Activated T-helper 1 cell treated with anti-CD3 and anti-CD28 coated beads, Interleukin-2, amount 50 U/mL, for 16 hours (primary cell): ENCODE results near the gene OR9Q1.
"Not testable (repeated sequence)": the region's sequence is repeated elsewhere in the genome, so short reads cannot be mapped to it uniquely, and the experiment has no call there.

Source experiments
- DNase-seq, 2 donors: peaks; one replicate each; pipeline ENCODE4 v3.0.0-alpha.2; 2020; ENCODE audit warnings: low read depth in 1 of 2, low spot score in 1 of 2

Gene OR9Q1

DNA sequence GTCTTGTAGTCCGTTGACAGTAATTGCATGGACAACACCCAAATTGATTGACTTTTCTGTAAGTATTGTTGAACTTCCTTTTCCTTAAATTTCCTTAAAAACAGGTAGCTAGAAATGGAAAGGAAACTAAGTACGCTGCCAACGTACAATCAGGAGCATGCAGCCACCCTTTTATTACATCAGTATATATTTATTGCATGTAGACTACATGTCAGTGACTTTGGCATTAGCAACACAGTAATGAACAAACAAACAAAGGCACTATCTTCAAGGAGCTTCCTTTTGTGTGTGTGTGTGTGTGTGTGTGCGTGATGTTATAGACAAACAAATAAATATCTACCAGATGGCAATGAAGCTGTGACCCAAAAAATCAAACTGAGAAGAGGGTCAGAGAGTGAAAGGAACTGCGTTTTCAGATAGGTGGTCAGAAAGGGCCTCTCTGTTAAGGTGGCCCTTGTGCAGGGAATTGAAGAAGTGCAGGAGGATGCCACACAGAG lies at the start of gene OR9Q1:
Gene OR9Q1 (plus strand): TSS at position 447 of the 497 bp plus-strand sequence. CDS start 155,564 bp downstream, outside the sequence.
- no peak for DNase-seq

- DNase-seq: no peak
These were observed 49.5 kb upstream of the OR9Q1 start for GRCh38 chr11:57974132-57974531.

- DNase-seq: no peak
These were observed 48.7 kb upstream of the OR9Q1 start for GRCh38 chr11:57974848-57975601.

- no peak for DNase-seq
These were observed 46.0 kb upstream of the OR9Q1 start for GRCh38 chr11:57977709-57978108.

GRCh38 chr11:57978686-57979531 lies 44.8 kb upstream of the OR9Q1 start:
- no peak for DNase-seq

- no peak for DNase-seq
These were observed 44.1 kb upstream of the OR9Q1 start for GRCh38 chr11:57979532-57980079.

DNA sequence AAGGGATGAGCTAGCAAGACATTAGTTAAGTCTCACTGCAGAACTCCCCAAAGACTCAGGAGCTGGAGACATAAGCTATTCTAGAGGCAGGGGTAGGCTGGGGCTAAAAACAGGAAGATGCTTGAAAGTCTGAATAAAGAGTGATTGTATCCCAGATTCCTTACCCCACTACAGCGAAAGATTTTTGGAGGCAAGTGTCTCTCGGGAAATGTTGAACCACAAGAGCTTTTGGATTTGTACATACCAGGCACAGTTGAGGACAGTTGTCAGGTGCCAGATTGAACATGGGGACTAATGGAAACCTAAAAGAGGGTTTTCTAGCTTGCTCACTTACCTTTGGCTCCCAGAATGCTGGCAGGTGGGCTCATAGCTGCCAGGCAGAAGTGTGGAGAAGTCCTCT lies 43.5 kb upstream of the OR9Q1 start:
- no peak for DNase-seq

DNA sequence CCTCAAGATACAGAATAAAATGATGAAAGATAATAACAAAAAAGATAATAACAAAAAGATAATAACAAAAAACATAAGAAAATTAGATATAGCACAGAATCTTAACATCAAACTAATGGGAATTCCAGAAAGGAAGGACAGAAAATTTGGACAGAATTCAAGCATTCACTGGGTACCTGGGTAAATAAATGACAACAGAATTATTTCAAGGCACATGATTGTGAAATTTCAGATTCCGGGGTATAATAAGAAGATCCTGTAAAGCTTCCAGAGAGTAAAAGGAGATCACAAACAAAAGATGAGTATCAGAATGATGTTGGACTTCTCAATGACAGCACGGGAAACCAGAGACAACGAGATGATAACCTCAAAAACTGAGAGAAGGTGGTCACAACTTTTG lies 42.1 kb upstream of the OR9Q1 start:
- no peak for DNase-seq

GRCh38 chr11:57982776-57983175 lies 40.9 kb upstream of the OR9Q1 start:
- DNase-seq: no peak

DNA sequence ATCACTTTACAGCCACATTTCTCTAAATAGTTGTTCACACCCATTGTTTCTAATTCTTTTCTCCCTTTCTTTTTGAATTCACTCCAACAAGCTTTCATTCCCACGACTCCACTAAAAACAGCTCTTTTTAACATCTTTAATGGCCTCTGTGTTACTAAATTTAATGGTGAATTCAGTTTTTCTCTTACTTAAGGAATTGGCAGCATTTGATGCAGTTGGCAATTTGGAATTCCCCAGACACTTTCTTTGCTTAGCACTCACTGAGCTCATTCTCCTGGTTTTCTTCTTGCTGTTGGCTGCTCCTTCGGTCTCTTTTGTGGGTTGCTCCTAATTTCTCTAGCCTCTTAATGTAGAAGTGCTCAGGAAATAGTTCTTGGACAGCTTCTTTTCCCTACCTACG lies 40.5 kb upstream of the OR9Q1 start:
- DNase-seq: no peak

DNA sequence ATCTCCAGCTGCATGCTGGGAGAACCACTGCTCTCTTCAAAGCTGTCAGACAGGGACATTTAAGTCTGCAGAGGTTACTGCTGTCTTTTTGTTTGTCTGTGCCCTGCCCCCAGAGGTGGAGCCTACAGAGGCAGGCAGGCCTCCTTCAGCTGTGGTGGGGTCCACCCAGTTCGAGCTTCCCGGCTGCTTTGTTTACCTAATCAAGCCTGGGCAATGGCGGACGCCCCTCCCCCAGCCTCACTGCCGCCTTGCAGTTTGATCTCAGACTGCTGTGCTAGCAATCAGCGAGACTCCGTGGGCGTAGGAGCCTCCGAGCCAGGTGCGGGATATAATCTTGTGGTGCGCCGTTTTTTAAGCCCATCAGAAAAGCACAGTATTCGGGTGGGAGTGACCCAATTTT lies 24.2 kb upstream of the OR9Q1 start:
- DNase-seq: not testable (repeated sequence)

DNA sequence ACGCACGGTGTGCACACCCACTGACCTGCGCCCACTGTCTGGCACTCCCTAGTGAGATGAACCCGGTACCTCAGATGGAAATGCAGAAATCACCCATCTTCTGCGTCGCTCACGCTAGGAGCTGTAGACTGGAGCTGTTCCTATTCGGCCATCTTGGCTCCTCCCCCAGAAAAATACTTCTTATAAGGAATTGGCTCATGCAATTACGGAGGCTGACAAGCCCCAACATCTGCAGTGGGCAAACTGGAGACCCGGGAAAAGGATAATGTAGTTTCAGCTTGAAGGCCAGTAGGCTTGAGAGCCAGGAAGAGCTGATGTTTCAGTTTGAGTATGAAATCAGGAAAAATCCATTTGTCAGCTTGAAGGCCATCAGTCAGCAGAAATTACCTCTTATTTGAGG lies 23.7 kb upstream of the OR9Q1 start:
- not testable (repeated sequence) for DNase-seq

- no peak for DNase-seq
These were observed 23.0 kb upstream of the OR9Q1 start for GRCh38 chr11:58000699-58001098.

DNA sequence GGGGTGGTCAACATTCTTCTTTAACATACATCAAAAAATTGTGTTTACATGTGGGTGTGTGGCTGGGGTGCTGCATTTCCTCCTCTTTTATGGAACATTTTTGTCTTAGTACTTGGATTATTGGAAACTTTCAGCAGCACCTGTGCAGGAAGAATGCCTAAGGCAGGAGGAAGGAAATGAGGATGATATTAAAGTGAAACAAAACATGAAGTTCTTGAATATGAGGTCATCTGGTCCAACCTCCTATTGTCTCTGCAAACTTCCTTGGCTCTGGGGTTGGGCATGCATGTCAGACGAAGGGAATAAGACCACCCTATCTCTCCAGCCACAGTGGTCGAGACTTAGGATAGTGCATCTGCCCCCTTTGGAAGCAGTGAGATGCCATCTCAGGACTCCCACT lies 20.6 kb upstream of the OR9Q1 start:
- no peak for DNase-seq

DNA sequence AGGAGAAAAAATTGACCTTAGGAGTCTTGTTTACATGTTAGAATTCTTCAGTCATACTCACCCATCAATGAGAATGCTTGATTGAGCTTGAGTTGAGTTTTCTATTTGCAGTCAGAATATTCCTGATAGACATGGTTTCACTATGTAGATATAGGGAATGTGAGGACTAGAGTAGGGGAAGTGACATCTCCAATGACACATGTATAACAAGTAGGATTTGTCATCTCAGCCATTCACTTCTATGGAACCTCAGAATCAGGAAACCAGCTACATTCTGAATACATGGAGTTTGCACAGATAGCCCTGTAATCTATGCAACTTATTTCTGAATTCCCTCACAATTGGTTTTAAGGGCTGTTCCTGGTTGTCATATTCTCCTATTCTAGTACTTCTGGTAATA lies 20.1 kb upstream of the OR9Q1 start:
- no peak for DNase-seq

- no peak for DNase-seq
These were observed 19.0 kb upstream of the OR9Q1 start for GRCh38 chr11:58004664-58005063.

DNA sequence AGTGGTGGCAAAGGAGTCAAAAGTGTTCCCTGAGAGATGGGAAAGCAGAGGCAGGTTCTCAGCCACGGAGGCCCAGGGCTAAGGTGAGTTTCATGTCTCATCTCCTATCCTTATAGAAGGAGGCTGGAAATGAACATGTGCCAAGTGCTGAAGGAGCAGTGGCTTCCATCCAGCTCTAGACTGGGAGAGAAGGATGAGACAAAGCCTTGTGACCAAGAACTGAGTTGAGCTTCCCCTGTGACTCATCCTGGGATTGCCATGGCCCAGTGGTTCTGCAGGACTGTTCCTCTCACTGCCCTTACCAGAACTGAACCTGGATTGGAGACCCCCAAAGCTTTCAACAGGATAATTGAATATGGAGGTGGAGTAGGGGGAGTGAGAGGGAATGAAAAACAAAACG lies 16.7 kb upstream of the OR9Q1 start:
- DNase-seq: no peak

DNA sequence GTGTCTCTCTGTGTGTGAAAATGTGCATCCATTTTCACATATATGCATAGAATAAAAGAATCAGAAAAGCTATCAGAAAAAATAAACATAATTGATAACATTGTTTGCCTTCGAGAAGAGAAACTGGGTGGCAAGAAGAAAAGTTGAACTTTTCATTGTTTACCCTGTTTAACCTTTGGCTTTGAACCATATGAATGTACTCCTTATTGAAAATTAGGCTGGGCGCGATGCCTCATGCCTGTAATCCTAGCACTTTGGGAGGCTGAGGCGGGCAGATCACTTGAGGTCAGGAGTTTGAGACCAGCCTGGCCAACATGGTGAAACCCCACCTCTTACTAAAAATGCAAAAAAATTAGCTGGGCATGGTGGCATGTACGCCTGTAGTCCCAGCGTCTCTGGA lies 11.9 kb upstream of the OR9Q1 start:
- no peak for DNase-seq

DNA sequence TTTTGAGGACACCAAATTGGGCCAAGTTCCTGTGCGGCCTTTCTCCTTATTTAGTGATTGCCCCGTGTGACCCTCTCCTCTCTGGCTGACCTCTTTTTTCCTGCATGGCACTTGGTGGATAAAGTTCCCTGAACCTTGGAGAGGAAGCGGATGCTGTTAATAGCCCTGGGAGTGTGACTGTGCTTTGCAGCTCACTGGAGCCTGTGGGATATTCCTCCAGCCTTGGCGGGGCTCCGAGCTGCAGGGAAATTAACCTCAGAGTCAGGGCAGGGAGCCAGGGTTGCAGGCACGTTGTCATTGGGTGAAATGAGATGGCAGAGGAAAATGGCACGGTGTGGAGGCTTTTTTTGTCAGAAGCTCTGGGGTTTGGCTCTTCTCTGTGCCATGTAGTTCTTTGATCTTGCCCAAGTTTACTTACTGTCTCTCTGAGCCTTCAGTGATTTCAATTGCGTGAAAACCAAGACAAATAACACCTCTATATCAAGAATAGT lies 965 bp downstream of the OR9Q1 start:
- DNase-seq: no peak

DNA sequence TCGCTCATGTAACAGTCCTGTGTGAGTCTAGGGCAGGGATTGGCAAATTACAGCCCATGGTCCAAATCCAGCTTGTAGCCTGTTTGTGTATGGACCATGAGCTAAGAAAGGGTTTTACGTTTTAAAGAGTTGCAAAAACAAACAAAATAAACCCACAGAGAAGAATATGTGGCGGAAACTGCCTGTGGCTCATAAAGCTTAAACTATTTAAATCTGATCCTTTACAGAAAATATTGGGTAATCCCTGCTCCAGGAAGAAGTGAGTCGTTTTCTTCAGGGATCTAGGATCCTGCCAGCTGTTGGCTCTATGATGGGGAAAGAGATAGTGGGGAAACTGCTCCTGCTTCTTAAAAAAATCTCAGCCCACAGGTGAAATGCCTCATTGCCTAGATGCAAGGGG lies 3.7 kb downstream of the OR9Q1 start:
- no peak for DNase-seq

- no peak for DNase-seq
These were observed 5.2 kb downstream of the OR9Q1 start for GRCh38 chr11:58028687-58029411.
